Esophagus muscularis mucosa (tissue), 3 donors: Measurements from ENCODE around the gene TMED1.

Experiments
- POLR2A ChIP-seq: fragments of 450-650 bp; IDR thresholded peaks from one replicate; pipeline ENCODE4 v1.6.1; 2017; ENCODE audit warnings: antibody characterized with exemption, moderate library complexity, mild to moderate bottlenecking, low read depth
- POLR2AphosphoS5 ChIP-seq, 2 donors: sonication (generic); formaldehyde crosslinking; IDR thresholded peaks; one replicate each; pipeline ENCODE4 v1.6.1; 2017; ENCODE audit warnings: antibody characterized with exemption in 2 of 2
- TF ChIP-seq, protein P1 (sequence below), 3 experiments: fragments of 200-600 bp in 2 of 3; fragments of 450-650 bp in 1 of 3; sonication (generic) in 2 of 3; IDR thresholded peaks; one replicate each; pipeline ENCODE4 v1.5.1; 2017 to 2019; ENCODE audit warnings: antibody characterized with exemption in 3 of 3, mild to moderate bottlenecking in 2 of 3, moderate library complexity in 1 of 3

- TF ChIP-seq, protein P1, sequence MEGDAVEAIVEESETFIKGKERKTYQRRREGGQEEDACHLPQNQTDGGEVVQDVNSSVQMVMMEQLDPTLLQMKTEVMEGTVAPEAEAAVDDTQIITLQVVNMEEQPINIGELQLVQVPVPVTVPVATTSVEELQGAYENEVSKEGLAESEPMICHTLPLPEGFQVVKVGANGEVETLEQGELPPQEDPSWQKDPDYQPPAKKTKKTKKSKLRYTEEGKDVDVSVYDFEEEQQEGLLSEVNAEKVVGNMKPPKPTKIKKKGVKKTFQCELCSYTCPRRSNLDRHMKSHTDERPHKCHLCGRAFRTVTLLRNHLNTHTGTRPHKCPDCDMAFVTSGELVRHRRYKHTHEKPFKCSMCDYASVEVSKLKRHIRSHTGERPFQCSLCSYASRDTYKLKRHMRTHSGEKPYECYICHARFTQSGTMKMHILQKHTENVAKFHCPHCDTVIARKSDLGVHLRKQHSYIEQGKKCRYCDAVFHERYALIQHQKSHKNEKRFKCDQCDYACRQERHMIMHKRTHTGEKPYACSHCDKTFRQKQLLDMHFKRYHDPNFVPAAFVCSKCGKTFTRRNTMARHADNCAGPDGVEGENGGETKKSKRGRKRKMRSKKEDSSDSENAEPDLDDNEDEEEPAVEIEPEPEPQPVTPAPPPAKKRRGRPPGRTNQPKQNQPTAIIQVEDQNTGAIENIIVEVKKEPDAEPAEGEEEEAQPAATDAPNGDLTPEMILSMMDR (IDR thresholded peaks at IDR 0.05), result no peak
- no peak for TF ChIP-seq POLR2AphosphoS5 (IDR thresholded peaks at IDR 0.05)
- no peak for TF ChIP-seq POLR2A
Measured at GRCh38 chr19:10826846-10827245, 9.2 kb downstream of the TMED1 start.
